GM19043 (cell line): ENCODE results near the gene TTC12.

Experiments
- ATAC-seq: cut with Tn5 transposase; IDR thresholded peaks from one replicate; pipeline ENCODE4 v1.9.1; 2021; ENCODE audit warnings: low read depth; ENCODE audit not compliant: unreplicated experiment

TTC12 gene, protein sequence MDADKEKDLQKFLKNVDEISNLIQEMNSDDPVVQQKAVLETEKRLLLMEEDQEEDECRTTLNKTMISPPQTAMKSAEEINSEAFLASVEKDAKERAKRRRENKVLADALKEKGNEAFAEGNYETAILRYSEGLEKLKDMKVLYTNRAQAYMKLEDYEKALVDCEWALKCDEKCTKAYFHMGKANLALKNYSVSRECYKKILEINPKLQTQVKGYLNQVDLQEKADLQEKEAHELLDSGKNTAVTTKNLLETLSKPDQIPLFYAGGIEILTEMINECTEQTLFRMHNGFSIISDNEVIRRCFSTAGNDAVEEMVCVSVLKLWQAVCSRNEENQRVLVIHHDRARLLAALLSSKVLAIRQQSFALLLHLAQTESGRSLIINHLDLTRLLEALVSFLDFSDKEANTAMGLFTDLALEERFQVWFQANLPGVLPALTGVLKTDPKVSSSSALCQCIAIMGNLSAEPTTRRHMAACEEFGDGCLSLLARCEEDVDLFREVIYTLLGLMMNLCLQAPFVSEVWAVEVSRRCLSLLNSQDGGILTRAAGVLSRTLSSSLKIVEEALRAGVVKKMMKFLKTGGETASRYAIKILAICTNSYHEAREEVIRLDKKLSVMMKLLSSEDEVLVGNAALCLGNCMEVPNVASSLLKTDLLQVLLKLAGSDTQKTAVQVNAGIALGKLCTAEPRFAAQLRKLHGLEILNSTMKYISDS

DNA sequence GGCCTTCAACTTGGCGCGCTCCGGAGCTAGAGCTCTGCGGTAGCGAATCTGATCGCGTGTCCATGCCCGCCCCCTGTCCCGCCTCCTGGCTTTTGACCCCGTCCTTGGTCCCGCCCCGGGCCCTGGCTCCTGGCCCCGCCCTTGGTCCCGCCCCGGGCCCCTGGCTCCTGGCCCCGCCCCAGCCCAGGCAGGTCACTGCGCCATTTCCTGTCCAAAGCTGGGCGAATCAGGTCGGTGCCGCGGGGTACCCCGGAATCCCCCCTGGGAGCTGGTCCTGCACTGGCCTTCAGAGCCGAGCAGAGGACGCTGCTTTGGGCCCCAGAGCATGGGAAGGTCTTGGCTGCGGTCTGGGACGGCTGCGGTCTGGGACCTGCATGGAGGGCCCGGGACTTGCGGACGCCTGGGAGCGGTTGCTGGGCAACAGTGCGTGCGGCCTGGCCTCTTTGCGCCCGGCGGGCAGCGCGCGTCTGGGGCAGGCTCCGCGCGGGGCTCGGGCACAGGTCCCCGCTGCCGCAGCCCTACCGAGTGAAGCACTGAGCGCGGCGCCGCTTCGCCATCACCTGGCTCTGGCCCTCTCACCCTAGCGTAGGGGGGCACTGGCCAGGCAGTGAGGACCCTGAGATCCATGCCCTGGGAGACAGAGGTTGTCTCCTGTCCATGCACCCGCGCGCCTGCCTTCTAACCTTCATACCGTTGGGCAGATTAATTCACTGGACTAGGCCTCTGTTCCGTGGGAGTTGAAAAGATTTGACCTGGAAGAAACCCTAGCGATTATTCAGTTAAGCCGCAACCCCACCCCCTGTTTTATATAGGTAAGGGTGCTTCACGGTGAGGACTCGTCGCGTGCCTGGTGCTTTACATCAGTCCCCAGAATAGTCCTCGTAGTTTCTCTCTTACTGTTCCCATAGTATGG, at the start of gene TTC12:
TTC12 (plus strand) TSS at position 195 of the 913 bp plus-strand sequence. CDS start 1,675 bp downstream, outside the sequence.
- peak; percentile 98 for ATAC-seq

- ATAC-seq, result no peak
Observed at GRCh38 chr11:113265362-113265761, 49.0 kb upstream of the TTC12 start.

DNA sequence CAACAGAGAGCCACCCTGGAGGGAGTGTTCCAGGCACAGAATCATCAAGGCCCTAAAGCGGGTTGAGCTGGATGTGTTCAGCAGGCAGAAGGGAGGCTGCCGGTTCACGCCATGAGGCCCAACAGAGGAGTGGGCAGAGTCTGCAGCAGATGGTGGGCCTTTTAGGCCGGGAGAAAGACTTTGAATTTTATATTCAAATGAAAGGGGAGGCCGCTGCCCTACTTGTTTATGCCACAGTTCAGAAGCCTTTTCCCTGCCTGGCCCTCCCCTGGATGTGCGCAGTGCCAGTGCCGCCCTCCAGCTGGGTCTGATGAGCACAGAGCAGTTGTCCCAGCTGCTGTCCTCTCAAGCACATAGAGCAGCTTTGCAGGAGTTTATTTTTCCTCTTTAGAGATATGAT, 46.9 kb upstream of the TTC12 start:
- ATAC-seq, result no peak

DNA sequence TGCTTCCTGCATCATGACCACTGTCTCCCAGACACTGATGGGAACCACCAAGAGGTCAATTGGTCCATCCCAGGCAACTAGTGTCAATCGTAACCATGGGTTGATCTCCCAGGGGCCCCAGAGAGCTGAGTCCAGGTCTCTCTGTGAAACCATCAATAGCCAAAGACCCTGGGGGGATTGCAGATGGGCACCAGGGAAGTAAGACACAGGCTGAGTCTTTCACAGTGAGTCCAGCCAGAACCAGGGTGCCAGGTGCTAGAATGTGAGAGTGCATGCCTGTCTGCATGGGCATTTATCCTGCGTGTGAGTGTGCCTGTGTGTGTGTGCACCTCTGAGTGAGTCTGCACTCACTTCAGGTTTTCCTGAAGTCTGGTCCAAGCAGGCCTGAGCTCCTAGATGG, 45.3 kb upstream of the TTC12 start:
- ATAC-seq, result no peak

DNA sequence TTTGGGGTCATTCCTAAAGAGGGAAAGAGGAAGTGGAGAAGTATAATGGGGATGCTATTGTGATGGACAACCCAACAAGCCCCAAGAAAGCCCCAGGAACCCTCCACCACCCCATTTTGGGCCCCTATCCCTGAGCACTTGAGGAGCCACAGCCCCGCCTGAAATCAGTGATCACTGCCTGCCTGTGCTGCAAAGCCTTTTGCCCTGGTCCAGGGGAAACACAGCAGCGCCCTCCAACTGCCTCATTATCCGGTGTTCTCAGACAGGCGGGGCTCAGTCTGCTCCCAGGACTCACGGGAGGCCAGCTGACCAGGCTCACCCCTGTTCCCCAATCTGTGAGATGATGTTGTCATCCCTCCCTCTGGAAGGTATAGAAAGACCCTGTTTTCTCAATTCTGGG, 44.7 kb upstream of the TTC12 start:
- no peak for ATAC-seq

- no peak for ATAC-seq
Observed at GRCh38 chr11:113270080-113270479, 44.3 kb upstream of the TTC12 start.

DNA sequence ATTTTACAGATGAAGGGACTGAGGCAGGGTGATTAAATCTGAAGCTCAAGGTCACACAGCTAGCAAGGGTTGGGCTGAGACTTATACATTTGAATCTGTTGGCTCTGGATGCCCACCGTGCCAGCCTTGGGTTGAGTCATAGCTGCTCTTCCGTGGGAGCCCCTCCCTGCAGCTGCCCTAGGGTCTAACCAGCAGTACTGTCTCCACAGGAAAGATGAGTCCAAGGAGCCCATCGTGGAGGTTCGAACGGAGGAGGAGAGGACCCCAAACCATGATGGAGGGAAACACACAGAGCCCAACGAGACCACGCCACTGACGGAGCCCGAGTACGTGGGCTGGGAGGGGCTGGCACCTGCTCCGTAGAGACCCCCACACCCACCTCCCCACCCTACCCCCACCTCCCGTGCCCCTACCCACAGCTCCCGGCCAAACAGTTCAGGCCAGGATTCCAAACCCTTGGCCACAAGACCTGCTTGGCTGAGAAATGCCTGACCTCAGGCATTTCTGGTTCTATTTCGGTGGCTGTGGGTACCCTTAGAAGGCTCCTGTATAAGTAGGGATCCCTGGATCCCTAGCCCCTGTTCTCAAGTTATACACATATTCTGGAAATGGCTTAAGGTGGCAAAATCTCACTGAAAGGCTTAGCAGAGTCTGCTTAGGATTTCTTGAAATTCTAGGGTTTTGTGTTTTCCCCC, 42.7 kb upstream of the TTC12 start:
- ATAC-seq, result no peak

DNA sequence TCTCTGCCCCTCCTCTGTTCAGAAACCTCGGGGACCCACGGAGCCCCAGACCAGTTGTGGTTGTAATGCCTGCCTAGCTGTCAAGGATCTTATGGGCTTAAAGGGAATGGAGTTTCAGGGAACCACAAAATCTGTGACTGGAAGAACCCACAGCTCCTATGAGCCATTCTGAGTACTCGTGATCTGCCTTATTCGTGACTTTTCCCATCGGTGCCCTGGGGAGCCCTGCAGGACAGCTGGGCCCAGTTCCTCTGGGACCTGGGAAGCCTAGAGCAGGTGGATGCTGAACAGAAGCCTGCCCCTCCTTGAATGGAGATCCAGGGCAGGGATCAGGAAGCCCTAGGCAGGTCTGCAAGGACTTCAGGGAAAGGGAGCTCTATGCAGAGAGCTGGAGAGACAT, 42.1 kb upstream of the TTC12 start:
- no peak for ATAC-seq

DNA sequence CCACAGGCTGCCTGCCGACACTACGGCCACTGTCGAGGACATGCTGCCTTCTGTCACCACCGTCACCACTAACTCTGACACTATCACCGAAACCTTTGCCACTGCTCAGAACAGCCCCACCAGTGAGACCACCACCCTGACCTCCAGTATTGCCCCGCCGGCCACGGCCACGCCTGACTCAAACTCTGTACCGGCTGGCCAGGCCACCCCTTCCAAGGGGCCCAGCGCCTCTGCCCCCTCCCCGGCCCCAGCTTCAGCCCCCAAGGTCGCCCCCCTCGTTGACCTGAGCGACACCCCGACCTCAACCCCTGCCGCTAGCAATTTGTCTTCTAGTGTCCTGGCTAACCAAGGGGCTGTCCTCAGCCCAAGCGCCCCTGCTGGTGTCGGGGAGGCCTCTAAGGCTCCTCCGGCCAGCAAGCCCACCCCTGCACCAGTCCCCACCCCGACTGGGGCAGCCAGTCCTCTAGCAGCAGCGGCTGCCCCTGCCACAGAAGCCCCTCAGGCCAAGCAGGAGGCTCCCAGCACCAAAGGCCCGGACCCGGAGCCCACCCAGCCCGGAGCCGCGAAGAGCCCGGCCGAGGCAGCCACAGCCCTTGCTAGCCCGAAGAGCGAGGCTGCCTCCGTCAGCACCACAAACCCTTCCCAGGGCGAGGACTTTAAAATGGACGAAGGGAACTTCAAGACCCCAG, 41.3 kb upstream of the TTC12 start:
- ATAC-seq, result no peak

DNA sequence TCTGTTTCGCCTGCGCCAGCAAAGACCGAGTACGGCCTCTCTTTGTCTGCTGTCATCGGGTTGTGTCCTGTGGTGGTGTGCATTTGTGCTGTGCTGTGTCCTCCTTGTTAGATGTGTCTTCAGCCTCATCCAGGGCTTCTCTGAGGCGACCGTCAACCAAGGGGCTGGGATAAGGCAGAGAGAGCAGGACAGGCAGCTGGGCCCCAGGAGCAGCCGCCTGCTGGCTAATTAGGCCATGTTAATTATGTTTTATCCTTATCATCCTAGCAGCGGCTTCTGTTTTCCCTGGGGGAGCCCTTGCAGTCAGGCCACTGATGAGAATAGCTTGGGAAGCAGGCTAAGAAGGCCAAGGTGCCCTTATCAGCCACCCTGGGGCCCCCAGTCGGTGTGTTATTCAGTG, 40.7 kb upstream of the TTC12 start:
- ATAC-seq, result no peak

DNA sequence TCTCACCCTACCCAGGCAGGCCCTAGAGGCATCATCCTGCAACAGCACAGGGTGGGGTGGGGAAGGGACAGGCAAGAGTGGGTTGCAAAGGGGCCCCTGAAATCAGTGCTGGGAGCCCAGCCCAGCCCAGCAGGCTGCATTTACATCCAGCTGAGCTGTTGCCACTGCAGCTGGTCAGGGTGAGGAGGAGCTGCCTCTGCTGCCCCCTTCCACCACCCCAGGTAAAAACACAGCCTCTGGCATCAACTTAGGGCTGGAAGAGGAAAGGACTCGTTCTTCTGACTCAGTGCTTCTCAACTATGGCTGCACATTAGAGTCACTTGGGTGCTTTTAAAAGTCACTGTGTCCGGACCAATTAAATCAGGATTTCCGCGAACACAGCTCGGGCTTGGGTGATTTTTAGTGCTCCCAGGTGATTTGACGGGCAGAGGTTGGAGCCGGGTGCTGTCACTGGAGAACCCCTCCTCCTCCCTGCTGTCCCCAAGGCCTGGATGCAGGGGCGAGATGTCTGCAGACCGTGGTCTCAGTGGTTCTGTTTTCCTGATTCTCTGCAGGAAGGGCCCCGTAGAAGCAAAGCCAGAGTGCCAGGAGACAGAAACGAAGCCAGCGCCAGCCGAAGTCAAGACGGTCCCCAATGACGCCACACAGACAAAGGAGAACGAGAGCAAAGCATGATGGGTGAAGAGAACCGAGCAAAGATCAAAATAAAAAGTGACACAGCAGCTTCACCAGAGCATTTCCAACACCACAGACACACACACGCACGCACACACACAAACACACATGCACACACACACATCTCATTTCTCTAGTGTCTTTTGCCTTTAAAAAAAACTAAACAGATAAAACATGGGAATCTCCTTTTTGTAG, 39.4 kb upstream of the TTC12 start:
- no peak for ATAC-seq

DNA sequence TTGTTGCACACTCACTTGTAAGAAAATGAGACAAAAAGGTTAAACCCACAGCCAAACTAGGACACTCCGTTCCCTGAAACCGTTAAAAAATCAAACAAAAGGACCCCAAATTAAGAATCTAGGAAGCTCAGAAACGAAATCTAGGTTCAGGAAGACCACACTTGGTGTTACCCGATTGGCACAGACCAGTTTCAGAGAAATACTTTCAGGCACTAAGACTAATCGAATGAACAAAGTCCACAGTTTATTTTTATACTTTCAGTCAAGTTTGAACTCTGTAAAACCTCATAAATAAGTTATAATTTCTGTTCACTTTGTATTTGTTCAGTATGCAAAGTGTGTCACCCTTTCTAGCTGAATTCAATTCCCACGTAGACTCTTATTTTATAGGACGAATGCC, 38.8 kb upstream of the TTC12 start:
- ATAC-seq, result no peak

GRCh38 chr11:113276466-113276865, 37.9 kb upstream of the TTC12 start:
- ATAC-seq, result no peak

- no peak for ATAC-seq
Observed at GRCh38 chr11:113277907-113278306, 36.5 kb upstream of the TTC12 start.

- ATAC-seq, result no peak
Observed at GRCh38 chr11:113278481-113278880, 35.9 kb upstream of the TTC12 start.

DNA sequence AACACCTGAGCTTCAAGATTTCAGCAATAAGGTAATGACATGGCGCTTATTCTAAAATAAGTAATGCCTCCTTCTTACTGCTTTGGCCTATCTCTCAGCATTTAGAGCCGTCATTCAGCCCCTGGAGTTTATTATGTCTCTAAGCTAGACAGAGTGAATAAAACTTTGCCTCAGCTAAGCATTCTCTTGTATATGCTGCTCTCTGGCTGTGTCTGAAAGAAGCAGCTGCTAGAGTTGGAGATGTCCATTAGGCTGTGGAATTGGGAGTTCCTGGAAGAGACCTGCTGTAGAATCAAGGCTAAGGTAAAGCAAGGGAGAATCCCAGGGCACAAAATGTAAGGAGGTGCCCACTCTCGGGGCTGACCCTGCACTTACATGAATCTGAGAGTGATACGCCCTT, 35.5 kb upstream of the TTC12 start:
- ATAC-seq, result no peak

- no peak for ATAC-seq
Observed at GRCh38 chr11:113279591-113279990, 34.8 kb upstream of the TTC12 start.

DNA sequence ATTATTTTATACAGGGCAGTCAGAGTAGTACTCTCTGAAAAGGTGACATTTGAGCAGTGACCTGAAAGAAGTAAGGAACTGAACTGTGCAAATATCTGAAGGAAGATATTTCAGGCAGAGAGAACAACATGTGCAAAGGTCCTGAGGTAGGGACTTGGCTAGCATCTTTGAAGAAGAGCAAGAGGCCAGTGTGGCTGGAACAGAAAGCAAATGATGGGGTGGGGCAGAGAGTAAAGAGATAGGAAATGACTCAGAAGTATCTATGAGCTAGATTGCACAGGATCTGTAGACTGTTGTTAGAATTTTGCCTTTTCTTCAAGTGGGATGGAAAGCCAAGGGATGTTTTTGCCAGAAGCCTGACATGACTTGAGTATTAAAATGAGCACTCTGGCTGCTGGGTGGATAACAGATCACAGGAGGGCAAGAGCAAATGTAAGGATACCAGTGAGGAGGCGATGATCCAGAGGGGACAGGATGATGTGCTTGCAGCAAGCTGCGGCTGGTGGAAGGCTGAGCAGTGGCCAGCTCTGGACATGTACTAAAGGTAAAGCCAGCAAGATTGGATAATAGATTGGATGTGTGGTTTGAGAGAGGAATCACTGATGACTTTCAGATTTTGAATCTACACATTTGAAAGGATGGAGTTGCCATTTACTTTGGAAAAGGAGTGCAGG, 33.2 kb upstream of the TTC12 start:
- no peak for ATAC-seq
